RCC 7860 (cell line): ENCODE results near the gene PDZRN3.

Experiments used
- DNase-seq: peaks from one replicate; pipeline ENCODE4 v3.0.0-alpha.2; 2015; ENCODE audit warnings: low spot score
- FAIRE-seq: peaks from 2 replicates; lab custom pipeline; 2012; peaks lifted over from hg19 to GRCh38; lab: Jason Lieb, UNC

PDZRN3 gene

DNA sequence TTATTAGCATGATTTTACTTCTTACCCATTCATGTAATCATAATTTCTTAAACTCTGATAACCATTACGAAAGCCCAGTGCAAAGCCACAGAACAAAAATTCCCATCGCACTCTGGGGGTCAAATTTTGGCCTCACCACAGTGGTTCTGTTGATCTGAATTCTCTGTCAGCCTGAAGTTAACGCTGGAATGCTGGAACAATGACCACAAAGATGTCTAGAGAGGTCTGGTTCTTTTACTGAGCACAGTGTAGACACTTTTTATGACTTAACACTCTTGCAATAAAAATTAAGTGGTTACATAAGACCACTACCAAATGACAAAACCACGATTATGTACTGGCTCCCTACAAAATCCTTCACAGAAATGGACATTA is 94.7 kb downstream of the PDZRN3 start:
- DNase-seq (no peak), FAIRE-seq (no peak)

DNA sequence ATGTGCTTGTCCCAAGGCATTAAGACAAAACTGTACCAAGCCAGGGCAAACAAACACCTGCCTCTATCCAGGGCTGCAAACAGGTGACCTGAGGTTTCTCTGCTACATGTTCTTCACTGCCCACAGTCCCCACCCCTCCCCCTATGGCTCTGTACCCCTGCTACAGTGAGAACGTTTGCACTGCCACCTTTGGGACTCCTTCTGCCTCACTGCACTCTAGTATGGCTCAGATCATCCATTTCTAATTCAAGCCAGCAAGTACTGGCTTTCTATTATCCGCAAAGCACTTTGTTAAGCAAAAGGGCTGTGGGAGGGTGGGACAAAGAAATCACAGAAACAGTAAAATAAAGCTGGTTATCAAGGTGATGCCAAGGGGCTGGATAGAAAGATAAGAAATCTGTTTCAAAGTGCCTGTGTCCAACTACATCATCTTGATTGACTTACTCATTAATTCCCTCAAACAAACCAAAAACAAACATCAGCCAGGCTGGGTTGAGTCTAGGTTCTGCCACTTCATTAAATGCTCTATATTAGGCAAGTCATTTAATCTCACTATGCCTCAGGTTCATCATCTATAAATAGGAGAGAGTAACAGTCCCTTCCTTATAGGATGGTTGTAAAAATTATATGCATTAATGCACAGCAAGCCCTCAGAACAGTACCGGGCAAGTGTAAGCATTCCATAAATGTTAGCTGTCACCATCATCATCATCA is 95.3 kb downstream of the PDZRN3 start:
- FAIRE-seq (no peak), DNase-seq (no peak)

DNA sequence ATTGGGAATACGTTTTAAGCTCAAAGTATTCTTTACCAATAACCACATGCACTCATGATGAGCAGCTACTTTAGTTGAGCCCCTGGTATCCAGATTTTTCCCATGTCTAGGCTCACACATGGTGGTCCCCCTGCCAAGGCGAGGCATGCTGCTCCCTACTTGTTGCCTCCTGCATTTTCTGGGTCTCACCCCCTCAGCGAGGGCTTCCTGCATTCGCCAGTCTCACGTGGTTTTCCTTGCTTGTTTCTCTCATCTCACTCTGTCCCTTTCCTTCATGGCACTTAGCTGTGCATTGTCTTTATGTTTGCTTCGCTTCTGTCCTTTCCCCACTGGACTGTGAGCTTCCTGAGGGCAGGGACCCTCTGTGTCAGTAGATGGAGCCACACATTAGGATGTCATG is 99.2 kb downstream of the PDZRN3 start:
- DNase-seq: no peak
- FAIRE-seq: no peak

DNA sequence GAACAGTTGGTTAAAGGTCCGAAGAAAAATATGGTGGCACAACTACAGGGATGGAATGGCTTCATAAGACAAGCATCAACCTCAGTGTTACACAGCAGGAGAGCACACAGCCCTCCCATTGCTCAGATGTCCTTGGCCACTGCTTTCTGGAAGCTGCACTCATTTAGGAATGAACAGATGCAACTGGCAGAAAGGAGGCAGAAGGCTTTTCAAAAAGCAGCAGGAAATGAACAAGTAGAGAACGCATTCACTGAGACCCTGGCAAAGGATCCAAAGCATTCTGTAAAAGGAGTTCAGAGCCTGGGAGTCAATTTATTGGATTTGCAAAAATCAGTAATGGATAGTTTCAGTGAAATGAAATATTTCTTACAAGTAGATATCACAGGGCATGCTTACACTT is 101.1 kb downstream of the PDZRN3 start:
- DNase-seq (no peak), FAIRE-seq (no peak)

DNA sequence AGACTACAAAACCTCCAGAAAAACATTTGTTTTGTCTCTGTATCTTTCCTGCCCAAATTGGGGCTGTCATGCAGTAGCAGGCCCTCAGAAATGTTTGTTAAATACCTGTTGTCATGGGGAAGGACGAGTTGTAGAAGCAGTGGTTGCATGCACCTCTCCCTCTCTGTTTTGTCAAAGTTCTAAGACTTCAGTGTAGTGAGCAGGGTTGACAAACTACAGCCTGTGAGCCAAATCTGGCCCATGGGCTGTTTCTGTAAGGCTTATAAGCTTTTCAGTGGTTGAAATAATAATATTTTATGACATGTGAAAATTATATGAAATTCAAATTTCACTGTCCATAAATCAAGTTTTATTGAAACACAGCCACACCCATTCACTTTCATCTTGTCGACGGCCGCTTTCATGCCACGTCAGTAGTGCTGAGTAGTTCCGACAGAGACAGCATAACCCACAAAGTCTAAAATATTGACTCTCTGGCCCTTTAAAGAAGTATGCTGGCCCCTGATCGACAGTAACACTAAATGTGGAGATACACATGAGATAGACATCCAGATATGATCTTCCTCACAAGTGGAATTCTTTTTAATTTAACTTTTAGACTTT is 102.9 kb downstream of the PDZRN3 start:
- FAIRE-seq: no peak

DNA sequence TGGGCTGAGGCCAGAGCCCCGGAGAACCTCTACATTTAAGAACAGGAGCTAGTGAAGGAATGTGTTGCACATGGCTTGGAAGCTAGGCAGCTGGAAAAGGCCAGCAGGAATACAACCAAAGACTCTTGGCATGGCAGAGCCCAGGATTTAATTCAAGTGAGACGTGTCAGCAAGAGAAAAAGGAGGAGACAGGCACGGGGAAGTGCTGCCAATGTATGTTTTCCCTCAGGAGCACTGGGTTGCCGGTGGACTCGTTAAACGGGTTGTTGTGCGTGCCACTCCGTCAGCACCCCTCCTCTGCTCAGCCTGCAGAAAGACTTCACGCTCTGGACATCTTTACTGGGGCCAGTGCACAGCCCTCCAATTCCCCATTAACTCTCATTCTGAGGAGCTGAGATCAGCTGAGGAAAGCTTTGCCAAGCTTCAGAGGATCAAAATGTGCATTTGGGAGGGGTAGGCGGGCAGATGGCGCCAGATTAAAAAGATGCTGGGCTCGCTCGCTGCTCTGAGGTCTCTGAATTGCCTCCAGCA is 103.7 kb downstream of the PDZRN3 start:
- no peak for FAIRE-seq
- DNase-seq: no peak

More for the DNA sequence above, 102.9 kb downstream of the PDZRN3 start:
- DNase-seq: no peak

DNA sequence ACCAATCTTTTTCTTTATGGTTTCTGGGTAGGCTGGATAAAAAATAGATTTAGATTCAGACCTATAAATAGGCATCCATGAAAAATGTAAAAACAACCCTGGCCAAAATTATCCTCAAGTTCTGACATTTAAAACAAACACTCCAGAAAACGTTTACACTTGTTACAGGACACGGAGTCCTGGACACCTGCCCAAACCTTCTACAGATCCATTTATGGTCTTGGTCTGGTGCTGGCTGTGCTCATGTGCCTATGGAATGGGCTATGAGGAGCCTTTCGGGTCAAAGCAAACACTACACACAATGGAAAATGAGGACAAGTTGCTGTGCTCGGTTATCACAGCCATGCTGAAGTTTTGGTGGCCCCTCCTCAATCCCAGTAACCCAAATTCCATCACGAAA is 108.1 kb downstream of the PDZRN3 start:
- DNase-seq (no peak), FAIRE-seq (no peak)

DNA sequence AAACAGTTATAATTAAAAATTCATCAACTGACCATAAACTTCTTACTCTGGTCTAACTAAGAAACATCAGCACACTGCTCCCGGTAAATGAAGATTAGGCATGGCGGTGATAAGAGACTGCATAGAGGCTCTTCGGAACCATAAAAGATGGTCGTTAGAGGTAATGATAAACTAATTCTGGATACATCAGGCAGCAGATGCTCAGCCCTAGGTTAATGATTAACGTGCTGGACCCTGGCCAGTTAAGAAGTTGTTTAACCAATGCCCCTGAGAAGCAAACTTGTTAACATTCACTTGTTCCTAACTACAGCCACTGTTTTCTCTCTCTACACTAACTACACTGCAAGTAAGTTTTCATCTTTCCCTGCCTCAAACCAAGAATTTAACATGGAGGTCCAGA is 111.5 kb downstream of the PDZRN3 start:
- FAIRE-seq: no peak
- no peak for DNase-seq

DNA sequence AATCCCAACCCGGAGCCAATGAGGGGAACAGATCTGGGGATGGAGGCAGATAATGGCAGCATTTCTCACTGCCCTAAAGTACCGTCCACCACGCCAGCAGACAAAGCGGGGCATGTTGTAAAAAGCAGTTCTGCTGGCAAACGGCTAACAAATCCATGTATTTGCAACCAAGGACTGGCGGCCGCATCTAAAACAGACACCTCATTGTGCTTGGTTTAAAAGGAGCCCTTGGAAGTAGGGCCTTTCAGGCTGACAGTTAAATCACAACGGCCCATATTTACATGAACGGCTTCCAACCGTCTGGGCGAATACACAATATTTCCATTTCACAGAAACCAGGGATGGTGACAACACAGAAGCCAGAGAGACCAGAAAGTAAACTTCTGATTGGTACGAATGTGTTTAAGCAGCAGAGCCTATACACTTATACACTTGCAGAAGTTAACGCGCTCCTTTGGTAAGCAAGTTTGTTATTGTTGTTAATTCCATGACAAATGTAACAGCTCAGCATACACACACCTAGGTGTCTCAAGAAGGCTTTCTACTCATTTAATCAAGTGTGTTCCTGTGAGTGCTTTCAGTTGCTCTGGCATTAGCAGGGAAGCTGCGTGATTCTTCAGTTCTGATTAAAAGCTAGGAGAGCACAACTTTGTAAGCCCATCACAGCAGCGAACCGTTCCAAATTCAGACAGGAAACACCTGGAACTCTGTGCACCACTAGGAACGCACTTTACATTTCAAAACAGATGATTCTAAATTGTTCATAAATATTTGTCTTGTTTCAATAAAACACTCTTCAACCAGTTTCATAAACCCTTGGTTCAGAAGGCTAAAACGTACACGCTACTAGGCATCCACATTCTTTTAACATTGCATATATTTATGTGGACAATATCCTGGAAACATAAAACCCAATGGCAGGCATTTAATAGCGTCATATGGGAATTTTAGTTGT is 112.9 kb downstream of the PDZRN3 start:
- no peak for DNase-seq
- FAIRE-seq: no peak

DNA sequence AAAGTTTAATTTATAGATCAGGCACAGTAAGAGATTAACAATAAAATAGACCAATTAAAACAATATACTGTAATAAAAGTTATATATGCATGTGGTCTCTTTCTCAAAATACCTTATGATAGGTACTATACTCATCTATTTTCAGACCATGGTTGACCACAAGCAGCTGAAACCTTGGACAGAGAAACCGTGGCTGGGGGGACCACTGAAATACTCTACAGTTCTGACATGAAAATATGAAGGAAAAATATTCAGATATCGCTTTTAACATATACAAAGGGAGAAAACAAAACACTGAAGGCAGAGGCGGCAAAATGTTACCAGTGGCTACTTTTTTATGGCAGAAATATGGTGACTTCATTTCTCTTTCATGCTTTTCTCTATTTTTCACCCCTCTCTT is 114.0 kb downstream of the PDZRN3 start:
- DNase-seq: no peak
- no peak for FAIRE-seq

DNA sequence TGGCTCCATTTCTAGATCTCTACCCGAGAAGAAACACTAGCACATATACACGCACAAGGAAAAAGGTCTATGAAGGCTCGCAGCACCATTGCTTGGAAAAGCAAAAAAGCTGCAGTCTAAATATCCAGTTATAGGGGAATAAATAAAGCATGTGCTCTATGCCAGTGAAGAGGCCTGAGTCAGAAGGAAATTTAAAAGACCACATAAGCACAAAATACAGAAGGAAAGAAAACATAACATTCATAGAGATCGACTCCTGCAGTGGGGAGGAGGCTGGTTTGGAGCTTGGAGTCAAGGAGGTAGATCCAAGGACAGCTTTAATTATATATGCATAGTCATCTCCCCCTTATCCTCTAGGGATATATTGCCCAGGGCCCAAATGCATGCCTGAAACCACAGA is 114.4 kb downstream of the PDZRN3 start:
- DNase-seq: no peak
- FAIRE-seq: no peak

DNA sequence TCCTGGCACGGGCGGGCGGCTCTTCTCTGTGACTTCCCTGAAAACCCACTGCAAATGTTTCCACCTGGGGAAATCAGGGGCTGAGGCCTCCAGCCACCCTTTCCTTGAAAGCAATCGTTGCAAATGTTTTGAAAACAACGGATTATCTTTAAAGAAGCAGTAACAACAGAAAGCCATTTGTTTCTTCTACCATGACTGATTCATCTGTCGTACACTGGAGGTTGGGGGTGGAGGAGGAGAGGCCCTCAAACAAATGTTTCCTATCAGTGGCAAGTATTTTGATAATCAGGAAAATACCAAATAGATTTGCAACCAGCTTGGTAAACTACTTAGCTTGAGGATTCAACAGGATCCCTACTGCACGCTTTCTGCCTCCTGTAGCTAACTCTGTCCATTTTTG is 114.9 kb downstream of the PDZRN3 start:
- DNase-seq (no peak), FAIRE-seq (no peak)

GRCh38 chr3:73509066-73509465 is 115.7 kb downstream of the PDZRN3 start:
- FAIRE-seq (no peak), DNase-seq (no peak)

DNA sequence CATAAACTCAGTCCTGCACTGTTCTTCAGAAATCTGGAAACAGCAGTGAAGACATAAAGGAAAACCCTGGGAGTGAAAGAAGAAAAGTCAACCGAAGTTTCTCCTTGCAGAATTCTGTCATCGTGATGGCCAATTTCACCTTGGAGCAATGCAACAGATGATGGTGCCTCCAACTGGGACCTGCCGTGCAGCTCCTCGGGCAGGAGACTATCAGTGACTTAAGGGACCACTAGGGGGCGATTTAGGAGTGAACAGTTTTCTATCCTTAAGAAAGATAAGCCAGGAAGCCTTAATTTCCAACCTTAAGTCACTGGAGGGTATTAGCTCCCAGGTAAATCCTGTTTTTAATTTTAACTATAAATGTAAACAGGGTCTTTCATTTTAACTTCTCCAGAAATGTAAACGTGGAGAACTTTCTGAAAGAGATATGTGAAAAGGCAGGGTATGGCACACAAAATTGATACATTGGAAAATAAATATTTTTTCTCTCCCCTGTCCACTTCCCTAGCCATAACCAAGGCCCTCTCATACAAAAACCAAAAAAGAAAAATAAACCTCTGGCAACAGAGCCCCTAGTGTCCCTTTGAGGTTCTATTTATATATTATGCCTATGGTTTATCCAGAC is 116.3 kb downstream of the PDZRN3 start:
- no peak for DNase-seq
- FAIRE-seq: no peak

GRCh38 chr3:73504852-73505251 is 119.9 kb downstream of the PDZRN3 start:
- DNase-seq (no peak), FAIRE-seq (no peak)

GRCh38 chr3:73504239-73504638 is 120.5 kb downstream of the PDZRN3 start:
- FAIRE-seq (no peak), DNase-seq (no peak)

GRCh38 chr3:73503781-73504180 is 121.0 kb downstream of the PDZRN3 start:
- FAIRE-seq: no peak
- no peak for DNase-seq

GRCh38 chr3:73502609-73503583 is 121.8 kb downstream of the PDZRN3 start:
- DNase-seq: peak; percentile 20
- peak; percentile 23 for FAIRE-seq

GRCh38 chr3:73500321-73500720 is 124.4 kb downstream of the PDZRN3 start:
- no peak for DNase-seq

DNA sequence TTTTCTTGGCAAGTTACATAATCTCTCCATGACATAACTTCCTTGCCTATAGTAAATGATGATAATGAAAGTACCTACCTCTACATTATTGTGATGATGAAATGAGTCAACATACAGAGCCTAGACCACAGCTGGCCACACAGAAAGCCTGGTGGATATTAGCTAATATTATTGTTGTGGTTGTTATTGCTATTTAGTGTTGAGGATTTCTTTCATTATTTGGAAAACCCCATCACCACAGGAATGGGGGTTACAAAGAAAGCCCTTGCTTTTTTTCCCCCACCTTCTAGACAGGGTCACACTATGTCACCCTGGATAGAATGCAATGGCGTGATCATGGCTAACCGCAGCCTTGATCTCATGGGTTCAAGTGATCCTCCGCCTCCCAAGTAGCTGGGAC is 125.0 kb downstream of the PDZRN3 start:
- DNase-seq (no peak), FAIRE-seq (no peak)

More at GRCh38 chr3:73500321-73500720, 124.4 kb downstream of the PDZRN3 start:
- no peak for FAIRE-seq
